DOHH2 (cell line): ENCODE results near the gene BRINP3.

Experiments
- CTCF ChIP-seq: fragments of 200-600 bp; sonication (generic); IDR thresholded peaks from one replicate; pipeline ENCODE4 v1.5.1; 2014; ENCODE audit warnings: antibody characterized with exemption, mild to moderate bottlenecking, low read depth, low read length; ENCODE audit not compliant: poor library complexity, severe bottlenecking
- EZH2phosphoT487 ChIP-seq: fragments of 200-600 bp; sonication (generic); IDR thresholded peaks from 2 replicates; pipeline ENCODE4 v1.6.1; 2017; ENCODE audit warnings: borderline replicate concordance, mild to moderate bottlenecking, antibody characterized with exemption, low read length, moderate library complexity, mixed read lengths

- TF ChIP-seq CTCF (no peak), EZH2phosphoT487 (no peak)
Observed at GRCh38 chr1:190258003-190258402, 219.7 kb downstream of the BRINP3 start.
